GM23338 (cell line): Measurements from ENCODE around the gene MRC2. TPM values are rescaled to one million over a fixed set of nuclear protein-coding genes. Genes with fewer than 3 reads are reported as not detected.

Experiments
- ATAC-seq: fragments of 200-7000 bp; cut with Tn5 transposase; 3 replicates; pipeline ENCODE4 v1.9.1; 2020
- DNase-seq: peaks from one replicate; pipeline ENCODE4 v3.0.0-alpha.2; 2015; ENCODE audit warnings: low spot score
- H2AFZ ChIP-seq: fragments of 200-600 bp; sonication (generic); 2 replicates; pipeline ENCODE4 v1.8.0; 2016; ENCODE audit warnings: antibody characterized with exemption, mild to moderate bottlenecking, moderate library complexity
- H3F3A ChIP-seq: fragments of 200-600 bp; sonication (generic); replicated peaks from 2 replicates; pipeline ENCODE4 v1.8.0; 2017; ENCODE audit warnings: antibody characterized with exemption, mixed run types, low read depth
- H3K27ac ChIP-seq: fragments of 200-600 bp; sonication (generic); 2 replicates; pipeline ENCODE4 v1.6.1; 2016; ENCODE audit warnings: low read depth
- H3K27me3 ChIP-seq: fragments of 200-600 bp; sonication (generic); 2 replicates; pipeline ENCODE4 v1.8.0; 2016; ENCODE audit warnings: mild to moderate bottlenecking, mixed run types, moderate library complexity; ENCODE audit not compliant: insufficient read depth
- H3K36me3 ChIP-seq: fragments of 200-600 bp; sonication (generic); 2 replicates; pipeline ENCODE4 v1.8.0; 2016; ENCODE audit warnings: mild to moderate bottlenecking; ENCODE audit not compliant: insufficient read depth
- H3K4me1 ChIP-seq: fragments of 200-600 bp; sonication (generic); 2 replicates; pipeline ENCODE4 v1.8.0; 2016; ENCODE audit warnings: mild to moderate bottlenecking, moderate library complexity; ENCODE audit not compliant: insufficient read depth
- H3K4me2 ChIP-seq: fragments of 200-600 bp; sonication (generic); 2 replicates; pipeline ENCODE4 v1.7.1; 2017; ENCODE audit warnings: mixed run types
- H3K4me3 ChIP-seq: fragments of 200-600 bp; sonication (generic); 2 replicates; pipeline ENCODE4 v1.6.1; 2016; ENCODE audit warnings: mixed run types
- H3K79me2 ChIP-seq: fragments of 200-600 bp; sonication (generic); replicated peaks from 2 replicates; pipeline ENCODE4 v1.8.0; 2017; ENCODE audit warnings: mild to moderate bottlenecking; ENCODE audit not compliant: insufficient read depth
- H3K9me2 ChIP-seq: fragments of 200-600 bp; sonication (generic); 2 replicates; pipeline ENCODE4 v1.8.0; 2017; ENCODE audit not compliant: insufficient read depth
- H4K20me1 ChIP-seq: fragments of 200-600 bp; sonication (generic); replicated peaks from 2 replicates; pipeline ENCODE4 v1.8.0; 2017; ENCODE audit warnings: mild to moderate bottlenecking; ENCODE audit not compliant: insufficient read depth
- H3K27ac Mint-ChIP-seq: 2 replicates; pipeline ENCODE4 v1.8.0; 2020; ENCODE audit warnings: inconsistent platforms, mild to moderate bottlenecking, moderate library complexity, mixed read lengths
- H3K27me3 Mint-ChIP-seq: 3 replicates; pipeline ENCODE4 v1.8.0; 2022; ENCODE audit warnings: low read depth, mild to moderate bottlenecking, moderate library complexity, mixed read lengths, inconsistent platforms; ENCODE audit not compliant: insufficient read depth, poor library complexity
- H3K36me3 Mint-ChIP-seq: 3 replicates; pipeline ENCODE4 v1.8.0; 2021; ENCODE audit warnings: low read depth, mild to moderate bottlenecking, inconsistent platforms, moderate library complexity, mixed read lengths
- H3K4me1 Mint-ChIP-seq: 3 replicates; pipeline ENCODE4 v1.8.0; 2020; ENCODE audit warnings: mild to moderate bottlenecking, inconsistent platforms, mixed read lengths
- H3K4me3 Mint-ChIP-seq: 3 replicates; pipeline ENCODE4 v1.8.0; 2021; ENCODE audit warnings: moderate library complexity, mild to moderate bottlenecking, inconsistent platforms, mixed read lengths
- H3K9me3 Mint-ChIP-seq: 3 replicates; pipeline ENCODE4 v1.8.0; 2020; ENCODE audit warnings: moderate library complexity, mild to moderate bottlenecking, inconsistent platforms, mixed read lengths
- CREB1 ChIP-seq: fragments of 250-450 bp; sonication (Bioruptor Pico); IDR thresholded peaks from 2 replicates; pipeline ENCODE4 v1.5.0; 2020; ENCODE audit warnings: low read depth, mild to moderate bottlenecking, moderate library complexity
- CTCF ChIP-seq, 2 experiments: fragments of 200-600 bp in 1 of 2; sonication (generic) in 1 of 2; conservative IDR thresholded peaks; 2 replicates each; pipeline versions ENCODE4 v1.5.1 to v1.6.1; 2016 to 2017; ENCODE audit warnings: antibody characterized with exemption in 2 of 2, low read depth in 2 of 2, mild to moderate bottlenecking in 2 of 2, moderate library complexity in 1 of 2
- JUNB ChIP-seq: IDR thresholded peaks from one replicate; pipeline ENCODE4 v1.6.1; 2016; ENCODE audit warnings: antibody characterized with exemption; ENCODE audit not compliant: unreplicated experiment
- REST ChIP-seq: IDR thresholded peaks from one replicate; pipeline ENCODE4 v1.6.1; 2018; ENCODE audit warnings: antibody characterized with exemption; ENCODE audit not compliant: unreplicated experiment
- ZNF331 ChIP-seq: fragments of 250-450 bp; sonication (Bioruptor Pico); IDR thresholded peaks from 2 replicates; pipeline ENCODE4 v1.5.0; 2020; ENCODE audit warnings: low read depth, mild to moderate bottlenecking, moderate library complexity
- ZNF462 ChIP-seq: fragments of 250-450 bp; sonication (Bioruptor Pico); IDR thresholded peaks from 2 replicates; pipeline ENCODE4 v1.5.0; 2020; ENCODE audit warnings: mild to moderate bottlenecking, moderate library complexity
- polyA plus RNA-seq: library from polyadenylated mRNA; unstranded; fragments of >200 nt; fragmentation: Nextera tagmentation; extraction: Ambion mirVana; gene quantifications from 2 replicates; pipeline ENCODE4 v1.2.1, GENCODE V29; 2016
- small RNA-seq: library from RNA; depleted of rRNA; stranded (forward); fragments of <200 nt; gene quantifications from one replicate; pipeline ENCODE3, GENCODE V24; 2014; ENCODE audit warnings: low replicate concordance
- total RNA-seq: library from RNA; depleted of rRNA; stranded (reverse); fragments of >200 nt; shearing (Covaris generic); gene quantifications from 2 replicates; pipeline ENCODE4 v1.2.3, GENCODE V29; 2014; rRNA removed

MRC2 gene
- total and polyA plus RNA-seq, 2 experiments from 2014 or later: 8.0 to 38.6 TPM

- Mint-ChIP-seq H3K4me1 (peaks cover 25% of the 10 kb centered on the region), H3K27me3 (peaks cover 7% of the 10 kb centered on the region), H3K4me3 (no peak overlapping the region), H3K9me3 (no peaks in the 10 kb centered on the region), H3K27ac (no peak overlapping the region), H3K36me3 (no peaks in the 10 kb centered on the region)
- Histone ChIP-seq H3K9me2 (no peaks in the 10 kb centered on the region), H3K4me2 (no peak overlapping the region), H4K20me1 (no peaks in the 10 kb centered on the region), H2AFZ (no peak overlapping the region), H3K27me3 (no peaks in the 10 kb centered on the region), H3F3A (no peaks in the 10 kb centered on the region), H3K4me3 (no peak overlapping the region), H3K36me3 (no peaks in the 10 kb centered on the region), H3K27ac (no peak overlapping the region), H3K4me1 (peaks cover 5% of the 10 kb centered on the region), H3K79me2 (no peaks in the 10 kb centered on the region)
- DNase-seq (no peak), ATAC-seq (no peak)
- TF ChIP-seq JUNB (no peak), ZNF462 (CRISPR knock-in tag) (no peak), ZNF331 (CRISPR knock-in tag) (no peak), REST (no peak), CTCF (conservative IDR thresholded peaks at IDR 0.05; ENCODE audit: low read depth in 2 of 2) (no peak), CREB1 (CRISPR knock-in tag) (no peak)
Observed at GRCh38 chr17:62741290-62741689, 113.8 kb downstream of the MRC2 start.

Small RNA genes within 50 kb of the gene (small RNA-seq; reads per million reads assigned to genes)
- gene RF00019 (not detected), gene RNU6-446P (not detected)

Other genes with a start within 250 kb of the MRC2 start
- gene EFCAB3, start 247.1 kb upstream of the MRC2 start, total RNA-seq: not detected in 2 replicates
- not detected in 2 replicates for gene EFCAB3, start 247.1 kb upstream of the MRC2 start, polyA plus RNA-seq
- gene METTL2A, start 203.8 kb upstream of the MRC2 start, total RNA-seq: 42.3 and 44.3 TPM in 2 replicates
- gene METTL2A, start 203.8 kb upstream of the MRC2 start, polyA plus RNA-seq: 22.9 and 23.9 TPM in 2 replicates
- 41.7 and 56.1 TPM in 2 replicates for gene TLK2, start 148.8 kb upstream of the MRC2 start, total RNA-seq
- 17.3 and 19.6 TPM in 2 replicates for gene TLK2, start 148.8 kb upstream of the MRC2 start, polyA plus RNA-seq
- gene MARCHF10, start 180.6 kb downstream of the MRC2 start, total RNA-seq: not detected in 2 replicates
- gene MARCHF10, start 180.6 kb downstream of the MRC2 start, polyA plus RNA-seq: 0.50 and 0.59 TPM in 2 replicates